ENCODE measurements around the gene CAPN2. TPM values are rescaled to one million over a fixed set of nuclear protein-coding genes. Genes with fewer than 3 reads are reported as not detected.

CAPN2 gene
- total and polyA plus RNA-seq, 2 donors from 2014 or later: 175 to 276 TPM

- peaks cover 20 to 49% (median 36%) of the 10 kb centered on the region in 3 donors for H3K36me3 ChIP-seq (ENCODE audit: control insufficient read depth in 2 of 3, insufficient read depth in 3 of 3, low read length in 3 of 3)
- peaks cover 0 to 4% (median 0%) of the 10 kb centered on the region in 3 donors for H3K4me1 ChIP-seq (ENCODE audit: control insufficient read depth in 2 of 3, insufficient read depth in 2 of 3, low read depth in 1 of 3, low read length in 3 of 3)
- no peaks in the 10 kb centered on the region for H3K9me3 ChIP-seq (ENCODE audit: control insufficient read depth in 2 of 3, insufficient read depth in 1 of 3, low read length in 3 of 3)
- H3K4me3 ChIP-seq (ENCODE audit: low read length in 3 of 3): no peak overlapping the region
- TF ChIP-seq CTCF (IDR thresholded peaks at IDR 0.05; ENCODE audit: borderline replicate concordance, extremely low read depth, insufficient read depth): no peak
- FAIRE-seq: no peak
- DNase-seq: no peak
- no peak overlapping the region for H3K9ac ChIP-seq (ENCODE audit: low read length in 3 of 3)
- peak overlapping the region in 1 of 2 donors; percentile 2 for H3K27ac ChIP-seq (ENCODE audit: low read depth in 2 of 2, low read length in 2 of 2)
- intact Hi-C loops (cut with DNase I): no loop called here
- no peaks in the 10 kb centered on the region for H3K27me3 ChIP-seq (ENCODE audit: control insufficient read depth, insufficient read depth, low read length)
Observed at GRCh38 chr1:223776075-223776814, 63.9 kb downstream of the CAPN2 start.

- Histone ChIP-seq H3K4me1 (ENCODE audit: control insufficient read depth in 2 of 3, insufficient read depth in 2 of 3, low read depth in 1 of 3, low read length in 3 of 3) (no peaks in the 10 kb centered on the region), H3K27me3 (ENCODE audit: control insufficient read depth, insufficient read depth, low read length) (no peaks in the 10 kb centered on the region), H3K36me3 (ENCODE audit: control insufficient read depth in 2 of 3, insufficient read depth in 3 of 3, low read length in 3 of 3) (peaks cover 20 to 42% (median 36%) of the 10 kb centered on the region in 3 donors), H3K4me3 (ENCODE audit: low read length in 3 of 3) (no peak overlapping the region), H3K9me3 (ENCODE audit: control insufficient read depth in 2 of 3, insufficient read depth in 1 of 3, low read length in 3 of 3) (no peaks in the 10 kb centered on the region), H3K27ac (ENCODE audit: low read depth in 2 of 2, low read length in 2 of 2) (no peak overlapping the region), H3K9ac (ENCODE audit: low read length in 3 of 3) (no peak overlapping the region)
- intact Hi-C loops (cut with DNase I): no loop called here
- FAIRE-seq (no peak), DNase-seq (no peak)
- no peak for TF ChIP-seq CTCF (IDR thresholded peaks at IDR 0.05; ENCODE audit: borderline replicate concordance, extremely low read depth, insufficient read depth)
Observed at GRCh38 chr1:223776826-223777454, 64.6 kb downstream of the CAPN2 start.

- DNase-seq (no peak), FAIRE-seq (no peak)
- H3K36me3 ChIP-seq (ENCODE audit: control insufficient read depth in 2 of 3, insufficient read depth in 3 of 3, low read length in 3 of 3): peaks cover 17 to 44% (median 31%) of the 10 kb centered on the region in 3 donors
- no peak overlapping the region for H3K4me3 ChIP-seq (ENCODE audit: low read length in 3 of 3)
- H3K27ac ChIP-seq (ENCODE audit: low read depth in 2 of 2, low read length in 2 of 2): no peak overlapping the region
- H3K9ac ChIP-seq (ENCODE audit: low read length in 3 of 3): no peak overlapping the region
- intact Hi-C loops (cut with DNase I): no loop called here
- no peaks in the 10 kb centered on the region for H3K27me3 ChIP-seq (ENCODE audit: control insufficient read depth, insufficient read depth, low read length)
- no peaks in the 10 kb centered on the region for H3K9me3 ChIP-seq (ENCODE audit: control insufficient read depth in 2 of 3, insufficient read depth in 1 of 3, low read length in 3 of 3)
- no peaks in the 10 kb centered on the region for H3K4me1 ChIP-seq (ENCODE audit: control insufficient read depth in 2 of 3, insufficient read depth in 2 of 3, low read depth in 1 of 3, low read length in 3 of 3)
- no peak for TF ChIP-seq CTCF (IDR thresholded peaks at IDR 0.05; ENCODE audit: borderline replicate concordance, extremely low read depth, insufficient read depth)
Observed at GRCh38 chr1:223780318-223780717, 68.0 kb downstream of the CAPN2 start.

Measured in kidney (tissue), 14 donors.